Activated CD4-positive, alpha-beta memory T cell treated with anti-CD3 and anti-CD28 coated beads, Interleukin-2, amount 10 ng/mL, durations not matched to agents 7 days and 5 days (primary cell): ENCODE measurements around the gene PPIL1. TPM values are rescaled to one million over a fixed set of nuclear protein-coding genes. Genes with fewer than 3 reads are reported as not detected.

Source experiments
- CTCF ChIA-PET: fragments of 350-600 bp; sonication (Branson Sonifier 250); formaldehyde crosslinking; loops from one replicate; lab custom pipeline; 2021; ENCODE audit warnings: antibody characterized with exemption, inconsistent platforms; lab: Charles Lee
- POLR2A ChIA-PET: fragments of 350-600 bp; sonication (Branson Sonifier 250); formaldehyde crosslinking; loops from one replicate; lab custom pipeline; 2021; ENCODE audit warnings: antibody characterized with exemption; lab: Charles Lee
- DNase-seq: peaks from one replicate; pipeline ENCODE4 v3.0.0-alpha.2; 2020
- H3K27ac Mint-ChIP-seq: one replicate; pipeline ENCODE4 v1.8.0; 2021; ENCODE audit warnings: mild to moderate bottlenecking, mixed read lengths
- H3K27me3 Mint-ChIP-seq: one replicate; pipeline ENCODE4 v1.8.0; 2021; ENCODE audit warnings: mixed read lengths
- H3K36me3 Mint-ChIP-seq: one replicate; pipeline ENCODE4 v1.8.0; 2021; ENCODE audit warnings: low read depth, mixed read lengths
- H3K4me1 Mint-ChIP-seq: one replicate; pipeline ENCODE4 v1.8.0; 2021; ENCODE audit warnings: mixed read lengths
- H3K4me3 Mint-ChIP-seq: one replicate; pipeline ENCODE4 v1.8.0; 2021; ENCODE audit warnings: mild to moderate bottlenecking, mixed read lengths
- H3K9me3 Mint-ChIP-seq: one replicate; pipeline ENCODE4 v1.8.0; 2021; ENCODE audit warnings: mixed read lengths
- total RNA-seq, 2 experiments: library from RNA; stranded (reverse); gene quantifications; one replicate each; pipeline ENCODE4 v1.2.3, GENCODE V29; 2021

The PPIL1 gene
- total RNA-seq, 2 experiments from 2014 or later, result 22.8 to 24.3 TPM

- Mint-ChIP-seq H3K9me3 (no peaks in the 10 kb centered on the region), H3K27me3 (peaks cover 8% of the 10 kb centered on the region), H3K4me1 (peaks cover 10% of the 10 kb centered on the region), H3K27ac (no peak overlapping the region), H3K4me3 (no peak overlapping the region), H3K36me3 (no peaks in the 10 kb centered on the region)
- ChIA-PET CTCF (interaction anchor here (1.1 to 1.5 kb wide), 4 partner anchors 23 to 190 kb away, joined by 4 to 7 read pairs (median 6); no protein-coding TSS in a partner anchor), POLR2A (no interaction called here)
- peak; percentile 45 for DNase-seq
Measured at GRCh38 chr6:36827261-36828079, 47.1 kb downstream of the PPIL1 start.

- H3K9me3 Mint-ChIP-seq, result no peaks in the 10 kb centered on the region
- H3K36me3 Mint-ChIP-seq, result no peaks in the 10 kb centered on the region
- ChIA-PET CTCF (interaction anchor here (1.3 to 1.5 kb wide), 2 partner anchors 25 to 60 kb away, joined by 4 to 5 read pairs; no protein-coding TSS in a partner anchor), POLR2A (no interaction called here)
- H3K4me3 Mint-ChIP-seq, result no peak overlapping the region
- peaks cover 10% of the 10 kb centered on the region for H3K27me3 Mint-ChIP-seq
- DNase-seq, result no peak
- H3K4me1 Mint-ChIP-seq, result peaks cover 13% of the 10 kb centered on the region
- no peak overlapping the region for H3K27ac Mint-ChIP-seq
Measured at GRCh38 chr6:36826520-36827227, 47.9 kb downstream of the PPIL1 start.

GRCh38 chr6:36825994-36826393 lies 48.6 kb downstream of the PPIL1 start:
- H3K9me3 Mint-ChIP-seq, result no peaks in the 10 kb centered on the region
- H3K36me3 Mint-ChIP-seq, result no peaks in the 10 kb centered on the region
- peaks cover 10% of the 10 kb centered on the region for H3K27me3 Mint-ChIP-seq
- H3K27ac Mint-ChIP-seq, result no peak overlapping the region
- DNase-seq, result no peak
- H3K4me1 Mint-ChIP-seq, result peaks cover 18% of the 10 kb centered on the region
- H3K4me3 Mint-ChIP-seq, result no peak overlapping the region
- POLR2A ChIA-PET, result interaction anchor here (1.7 kb wide), 1 partner anchor 10 kb away, joined by 4 read pairs; no protein-coding TSS in a partner anchor
- CTCF ChIA-PET, result interaction anchor here (1.3 to 1.5 kb wide), 2 partner anchors 26 to 59 kb away, joined by 4 to 5 read pairs; no protein-coding TSS in a partner anchor

GRCh38 chr6:36825452-36825851 lies 49.2 kb downstream of the PPIL1 start:
- no peak overlapping the region for H3K4me3 Mint-ChIP-seq
- ChIA-PET POLR2A (interaction anchor here (1.7 kb wide), 1 partner anchor 11 kb away, joined by 4 read pairs; no protein-coding TSS in a partner anchor), CTCF (interaction anchor here (1.3 to 1.5 kb wide), 2 partner anchors 27 to 59 kb away, joined by 4 to 5 read pairs; no protein-coding TSS in a partner anchor)
- DNase-seq, result no peak
- peaks cover 8% of the 10 kb centered on the region for H3K27me3 Mint-ChIP-seq
- no peak overlapping the region for H3K27ac Mint-ChIP-seq
- peaks cover 21% of the 10 kb centered on the region for H3K4me1 Mint-ChIP-seq
- no peaks in the 10 kb centered on the region for H3K9me3 Mint-ChIP-seq
- H3K36me3 Mint-ChIP-seq, result no peaks in the 10 kb centered on the region

GRCh38 chr6:36824253-36824652 lies 50.4 kb downstream of the PPIL1 start:
- H3K27me3 Mint-ChIP-seq, result peaks cover 7% of the 10 kb centered on the region
- POLR2A ChIA-PET, result interaction anchor here (1.7 kb wide), 1 partner anchor 12 kb away, joined by 4 read pairs; no protein-coding TSS in a partner anchor
- no peaks in the 10 kb centered on the region for H3K9me3 Mint-ChIP-seq
- H3K36me3 Mint-ChIP-seq, result no peaks in the 10 kb centered on the region
- CTCF ChIA-PET, result no interaction called here
- DNase-seq, result no peak
- no peak overlapping the region for H3K4me3 Mint-ChIP-seq
- H3K27ac Mint-ChIP-seq, result no peak overlapping the region
- H3K4me1 Mint-ChIP-seq, result peaks cover 21% of the 10 kb centered on the region

- ChIA-PET POLR2A (no interaction called here), CTCF (no interaction called here)
Measured at GRCh38 chr6:36823421-36824096, 51.0 kb downstream of the PPIL1 start.

GRCh38 chr6:36822506-36823269 lies 51.9 kb downstream of the PPIL1 start:
- ChIA-PET CTCF (no interaction called here), POLR2A (no interaction called here)
- Mint-ChIP-seq H3K4me1 (peaks cover 18% of the 10 kb centered on the region), H3K9me3 (no peaks in the 10 kb centered on the region), H3K4me3 (no peak overlapping the region), H3K27me3 (peaks cover 7% of the 10 kb centered on the region), H3K27ac (no peak overlapping the region), H3K36me3 (no peaks in the 10 kb centered on the region)
- no peak for DNase-seq

More at GRCh38 chr6:36823421-36824096, 51.0 kb downstream of the PPIL1 start:
- Mint-ChIP-seq H3K4me1 (peaks cover 21% of the 10 kb centered on the region), H3K4me3 (no peak overlapping the region), H3K27me3 (peaks cover 7% of the 10 kb centered on the region), H3K9me3 (no peaks in the 10 kb centered on the region), H3K27ac (no peak overlapping the region), H3K36me3 (no peaks in the 10 kb centered on the region)
- DNase-seq, result no peak

GRCh38 chr6:36821581-36822335 lies 52.8 kb downstream of the PPIL1 start:
- no peaks in the 10 kb centered on the region for H3K36me3 Mint-ChIP-seq
- no peak overlapping the region for H3K27ac Mint-ChIP-seq
- H3K27me3 Mint-ChIP-seq, result peaks cover 11% of the 10 kb centered on the region
- H3K4me1 Mint-ChIP-seq, result peaks cover 11% of the 10 kb centered on the region
- POLR2A ChIA-PET, result no interaction called here
- CTCF ChIA-PET, result no interaction called here
- H3K4me3 Mint-ChIP-seq, result no peak overlapping the region
- DNase-seq, result peak; percentile 26
- H3K9me3 Mint-ChIP-seq, result no peaks in the 10 kb centered on the region

- H3K4me3 Mint-ChIP-seq, result no peak overlapping the region
- peaks cover 8% of the 10 kb centered on the region for H3K27me3 Mint-ChIP-seq
- POLR2A ChIA-PET, result no interaction called here
- H3K36me3 Mint-ChIP-seq, result no peaks in the 10 kb centered on the region
- DNase-seq, result no peak
- peaks cover 11% of the 10 kb centered on the region for H3K4me1 Mint-ChIP-seq
- H3K9me3 Mint-ChIP-seq, result no peaks in the 10 kb centered on the region
- CTCF ChIA-PET, result no interaction called here
- no peak overlapping the region for H3K27ac Mint-ChIP-seq
Measured at GRCh38 chr6:36820700-36821580, 53.7 kb downstream of the PPIL1 start.

- POLR2A ChIA-PET, result no interaction called here
- no peak for DNase-seq
- CTCF ChIA-PET, result no interaction called here
- H3K4me1 Mint-ChIP-seq, result peaks cover 11% of the 10 kb centered on the region
- H3K27me3 Mint-ChIP-seq, result peaks cover 6% of the 10 kb centered on the region
- H3K27ac Mint-ChIP-seq, result no peak overlapping the region
- no peaks in the 10 kb centered on the region for H3K36me3 Mint-ChIP-seq
- no peak overlapping the region for H3K4me3 Mint-ChIP-seq
- H3K9me3 Mint-ChIP-seq, result no peaks in the 10 kb centered on the region
Measured at GRCh38 chr6:36818756-36819155, 55.8 kb downstream of the PPIL1 start.

GRCh38 chr6:36817847-36818246 lies 56.8 kb downstream of the PPIL1 start:
- peaks cover 6% of the 10 kb centered on the region for H3K27me3 Mint-ChIP-seq

More at GRCh38 chr6:36817847-36818246, 56.8 kb downstream of the PPIL1 start:
- H3K4me3 Mint-ChIP-seq, result no peak overlapping the region
- CTCF ChIA-PET, result no interaction called here
- no peak overlapping the region for H3K27ac Mint-ChIP-seq
- POLR2A ChIA-PET, result interaction anchor here (1.0 kb wide), 1 partner anchor 168 kb away, joined by 3 read pairs; the partner anchor contains the start of gene MTCH1
- DNase-seq, result no peak
- H3K4me1 Mint-ChIP-seq, result peaks cover 11% of the 10 kb centered on the region
- no peaks in the 10 kb centered on the region for H3K36me3 Mint-ChIP-seq
- H3K9me3 Mint-ChIP-seq, result no peaks in the 10 kb centered on the region
